ENCODE data around the gene CEP112. TPM values are rescaled to one million over a fixed set of nuclear protein-coding genes. Genes with fewer than 3 reads are reported as not detected.

The CEP112 gene
- total RNA-seq, 4 donors from 2014 or later: 18.9 to 51.8 (median 29.6) TPM

GRCh38 chr17:65628644-65629036, 563.3 kb downstream of the CEP112 start:
- TF ChIP-seq, protein P1, sequence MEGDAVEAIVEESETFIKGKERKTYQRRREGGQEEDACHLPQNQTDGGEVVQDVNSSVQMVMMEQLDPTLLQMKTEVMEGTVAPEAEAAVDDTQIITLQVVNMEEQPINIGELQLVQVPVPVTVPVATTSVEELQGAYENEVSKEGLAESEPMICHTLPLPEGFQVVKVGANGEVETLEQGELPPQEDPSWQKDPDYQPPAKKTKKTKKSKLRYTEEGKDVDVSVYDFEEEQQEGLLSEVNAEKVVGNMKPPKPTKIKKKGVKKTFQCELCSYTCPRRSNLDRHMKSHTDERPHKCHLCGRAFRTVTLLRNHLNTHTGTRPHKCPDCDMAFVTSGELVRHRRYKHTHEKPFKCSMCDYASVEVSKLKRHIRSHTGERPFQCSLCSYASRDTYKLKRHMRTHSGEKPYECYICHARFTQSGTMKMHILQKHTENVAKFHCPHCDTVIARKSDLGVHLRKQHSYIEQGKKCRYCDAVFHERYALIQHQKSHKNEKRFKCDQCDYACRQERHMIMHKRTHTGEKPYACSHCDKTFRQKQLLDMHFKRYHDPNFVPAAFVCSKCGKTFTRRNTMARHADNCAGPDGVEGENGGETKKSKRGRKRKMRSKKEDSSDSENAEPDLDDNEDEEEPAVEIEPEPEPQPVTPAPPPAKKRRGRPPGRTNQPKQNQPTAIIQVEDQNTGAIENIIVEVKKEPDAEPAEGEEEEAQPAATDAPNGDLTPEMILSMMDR (IDR thresholded peaks at IDR 0.05; ENCODE audit: low read depth): no peak

DNA sequence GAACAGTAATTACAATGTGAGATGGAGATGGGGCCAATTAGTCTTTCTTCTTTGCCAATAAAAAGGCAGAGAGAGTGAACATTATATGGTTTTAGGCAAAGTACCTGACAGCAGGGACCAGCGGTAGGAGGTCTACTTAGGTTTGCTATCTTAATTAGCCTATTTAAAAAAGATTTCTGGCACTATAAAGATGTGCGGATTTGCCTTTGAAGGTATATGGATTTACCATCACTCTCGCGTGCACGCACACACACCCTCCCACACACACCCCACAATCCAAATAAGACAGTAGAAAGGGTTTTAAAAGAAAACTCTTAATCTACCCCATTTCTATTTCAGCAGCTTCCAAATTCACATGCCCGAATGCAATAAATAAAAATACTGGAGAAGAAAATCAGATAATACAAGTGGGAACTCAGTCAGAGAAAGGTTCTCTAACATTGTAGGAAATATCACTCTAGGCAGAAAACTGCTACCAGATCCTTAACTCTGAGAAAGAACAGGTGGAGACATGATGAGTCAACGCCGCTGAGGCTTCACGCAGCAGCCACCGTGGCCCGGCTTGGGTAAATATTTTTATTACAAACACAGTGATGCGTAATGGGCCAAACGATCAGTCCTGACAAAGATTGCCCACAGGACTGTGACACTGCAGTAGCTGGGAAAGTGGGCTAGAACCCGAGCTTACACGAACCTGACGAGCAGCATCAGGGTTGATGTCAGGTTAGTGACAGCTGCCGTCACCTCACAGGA, 563.9 kb downstream of the CEP112 start:
- TF ChIP-seq, protein P1 (IDR thresholded peaks at IDR 0.05; ENCODE audit: low read depth): no peak

DNA sequence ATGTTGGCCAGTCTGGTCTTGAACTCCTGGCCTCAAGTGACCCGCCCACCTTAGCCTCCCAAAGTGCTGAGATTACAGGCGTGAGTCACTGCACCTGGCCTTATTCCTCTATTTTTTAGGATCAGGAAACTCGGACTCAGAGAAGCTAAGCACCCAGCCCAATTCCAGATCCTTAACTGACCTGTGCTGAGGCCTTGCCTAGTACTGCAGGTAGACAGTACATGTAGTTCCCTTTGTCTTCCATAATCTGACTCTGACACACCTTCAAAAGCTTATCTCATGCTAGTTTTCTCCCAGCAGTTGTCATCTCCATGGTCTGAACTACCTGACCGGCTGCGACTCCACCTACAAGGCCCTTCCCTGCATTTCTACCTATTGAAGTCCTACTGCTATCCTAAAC, 564.8 kb downstream of the CEP112 start:
- TF ChIP-seq, protein P1 (IDR thresholded peaks at IDR 0.05; ENCODE audit: low read depth): no peak

- TF ChIP-seq, protein P1 (IDR thresholded peaks at IDR 0.05; ENCODE audit: low read depth): no peak
These were observed 565.5 kb downstream of the CEP112 start for GRCh38 chr17:65626451-65626850.

- TF ChIP-seq, protein P1 (IDR thresholded peaks at IDR 0.05; ENCODE audit: low read depth): no peak
These were observed 573.4 kb downstream of the CEP112 start for GRCh38 chr17:65618516-65618915.

GRCh38 chr17:65617496-65617895, 574.4 kb downstream of the CEP112 start:
- TF ChIP-seq, protein P1 (IDR thresholded peaks at IDR 0.05; ENCODE audit: low read depth): no peak

DNA sequence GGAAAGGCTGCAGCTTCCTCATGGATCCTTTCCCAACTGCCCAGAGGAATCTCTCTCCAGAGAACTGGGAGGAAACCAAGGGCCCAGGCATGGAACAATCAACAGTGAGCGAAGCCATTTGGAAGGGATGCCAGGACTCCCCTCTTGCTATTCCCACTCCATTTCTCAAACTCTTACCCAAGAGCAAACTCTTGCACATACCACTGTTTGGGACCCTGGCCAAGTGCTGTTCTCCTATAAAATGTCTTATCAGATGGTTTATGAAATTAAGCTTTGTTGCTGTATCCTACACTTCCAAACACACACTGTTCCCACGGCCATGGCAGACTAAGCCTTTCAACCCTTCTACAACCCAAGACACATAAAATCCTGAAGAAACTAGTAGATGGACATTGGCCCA, 582.2 kb downstream of the CEP112 start:
- TF ChIP-seq, protein P1 (IDR thresholded peaks at IDR 0.05; ENCODE audit: low read depth): no peak
